Trophoblast cell (in vitro differentiated cells and primary cell): Measurements from ENCODE around the gene PCDH7.

Source experiments
- DNase-seq, 2 donors: peaks; one replicate each; pipeline ENCODE4 v3.0.0-alpha.2; 2016
- H2AFZ ChIP-seq: 2 replicates; pipeline ENCODE4 v1.6.1; 2013; ENCODE audit warnings: low read length, moderate library complexity, mild to moderate bottlenecking; ENCODE audit not compliant: insufficient read depth, poor library complexity
- H2AK5ac ChIP-seq: 2 replicates; pipeline ENCODE4 v1.6.1; 2013; ENCODE audit warnings: mild to moderate bottlenecking, low read length
- H2BK120ac ChIP-seq: 2 replicates; pipeline ENCODE4 v1.6.1; 2013; ENCODE audit warnings: low read length, mild to moderate bottlenecking, moderate library complexity; ENCODE audit not compliant: insufficient read depth, poor library complexity
- H2BK12ac ChIP-seq: 2 replicates; pipeline ENCODE4 v1.6.1; 2013; ENCODE audit warnings: mild to moderate bottlenecking, low read length, moderate library complexity
- H2BK5ac ChIP-seq: 2 replicates; pipeline ENCODE4 v1.6.1; 2013; ENCODE audit warnings: low read length, low read depth, moderate library complexity, mild to moderate bottlenecking; ENCODE audit not compliant: poor library complexity
- H3K14ac ChIP-seq: 2 replicates; pipeline ENCODE4 v1.6.1; 2013; ENCODE audit warnings: mild to moderate bottlenecking, low read length
- H3K18ac ChIP-seq: 2 replicates; pipeline ENCODE4 v1.6.1; 2013; ENCODE audit warnings: mild to moderate bottlenecking, low read length
- H3K23ac ChIP-seq: 2 replicates; pipeline ENCODE4 v1.6.1; 2013; ENCODE audit warnings: low read length
- H3K27ac ChIP-seq: 2 replicates; pipeline ENCODE4 v1.5.1; 2013; ENCODE audit warnings: low read depth, mild to moderate bottlenecking, inconsistent platforms, low read length, moderate library complexity
- H3K27me3 ChIP-seq: 2 replicates; pipeline ENCODE4 v1.6.1; 2013; ENCODE audit warnings: inconsistent platforms, mild to moderate bottlenecking, low read length, moderate library complexity; ENCODE audit not compliant: insufficient read depth
- H3K36me3 ChIP-seq, 2 experiments: 1 replicate in 1 of 2; 2 replicates in 1 of 2; pipeline ENCODE4 v1.6.1; 2013; ENCODE audit warnings: low read length in 2 of 2, mild to moderate bottlenecking in 2 of 2, moderate library complexity in 1 of 2; ENCODE audit not compliant: insufficient read depth in 2 of 2, control insufficient read depth in 1 of 2
- H3K4ac ChIP-seq: 2 replicates; pipeline ENCODE4 v1.6.1; 2013; ENCODE audit warnings: low read depth, mild to moderate bottlenecking, low read length, moderate library complexity
- H3K4me1 ChIP-seq, 2 experiments: 1 replicate in 1 of 2; 2 replicates in 1 of 2; pipeline ENCODE4 v1.6.1; 2013; ENCODE audit warnings: low read length in 2 of 2, mild to moderate bottlenecking in 2 of 2, moderate library complexity in 1 of 2; ENCODE audit not compliant: insufficient read depth in 2 of 2, control insufficient read depth in 1 of 2
- H3K4me2 ChIP-seq: 2 replicates; pipeline ENCODE4 v1.6.1; 2013; ENCODE audit warnings: inconsistent platforms, mild to moderate bottlenecking, low read length, moderate library complexity
- H3K4me3 ChIP-seq: 2 replicates; pipeline ENCODE4 v1.5.1; 2013; ENCODE audit warnings: mild to moderate bottlenecking, low read depth, low read length, inconsistent platforms
- H3K79me1 ChIP-seq: one replicate; pipeline ENCODE4 v1.6.1; 2013; ENCODE audit warnings: low read length
- H3K79me2 ChIP-seq: 2 replicates; pipeline ENCODE4 v1.6.1; 2013; ENCODE audit warnings: low read length, mild to moderate bottlenecking; ENCODE audit not compliant: control insufficient read depth, insufficient read depth, poor library complexity
- H3K9ac ChIP-seq: 2 replicates; pipeline ENCODE4 v1.6.1; 2013; ENCODE audit warnings: mild to moderate bottlenecking, low read length
- H3K9me3 ChIP-seq: 2 replicates; pipeline ENCODE4 v1.6.1; 2013; ENCODE audit warnings: low read depth, mild to moderate bottlenecking, control low read depth, inconsistent platforms, low read length; ENCODE audit not compliant: insufficient read depth
- H4K12ac ChIP-seq: 2 replicates; pipeline ENCODE4 v1.6.1; 2013; ENCODE audit warnings: low read depth, mild to moderate bottlenecking, low read length, moderate library complexity
- H4K8ac ChIP-seq: 2 replicates; pipeline ENCODE4 v1.6.1; 2013; ENCODE audit warnings: low read depth, mild to moderate bottlenecking, low read length, moderate library complexity
- H4K91ac ChIP-seq: one replicate; pipeline ENCODE4 v1.6.1; 2013; ENCODE audit warnings: low read depth, mild to moderate bottlenecking, low read length, moderate library complexity
- WGBS: extraction: QIAGEN DNeasy Blood & Tissue Kit; methylation state at CpG from one replicate; pipeline ENCODE4 v1.1.7; 2013; ENCODE audit warnings: missing lambda C conversion rate; ENCODE audit not compliant: insufficient read length, insufficient coverage; ENCODE audit errors: extremely low coverage; 5-methylcytosine and 5-hydroxymethylcytosine counted together

Gene PCDH7

DNA sequence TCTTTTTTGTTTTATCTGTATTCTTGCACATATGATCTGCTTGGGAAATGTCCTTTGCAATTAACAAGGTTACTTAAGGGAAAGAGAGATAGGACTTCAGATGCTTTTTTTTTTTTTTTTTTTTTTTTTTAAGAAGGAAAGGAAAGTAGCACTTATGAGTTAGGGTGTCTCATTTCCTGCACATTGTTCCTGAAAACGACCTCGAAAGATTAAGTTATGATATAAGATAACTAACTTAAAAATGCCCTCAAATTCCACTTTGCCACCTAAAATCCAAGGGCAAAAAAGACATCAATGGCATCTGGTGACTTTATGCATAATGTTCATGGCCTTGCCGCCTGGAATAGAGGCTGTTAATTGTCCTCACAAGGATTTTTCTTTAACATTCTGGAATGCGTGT is 44.9 kb downstream of the PCDH7 start:
- Histone ChIP-seq H2BK12ac (no peak overlapping the region), H3K4ac (no peak overlapping the region), H4K91ac (no peak overlapping the region), H3K4me3 (no peak overlapping the region), H3K9me3 (no peaks in the 10 kb centered on the region), H2BK120ac (no peak overlapping the region), H3K36me3 (no peaks in the 10 kb centered on the region), H3K27me3 (no peaks in the 10 kb centered on the region), H3K4me2 (no peak overlapping the region), H4K8ac (no peak overlapping the region), H2AFZ (no peak overlapping the region), H3K18ac (no peak overlapping the region), H4K12ac (no peak overlapping the region), H3K14ac (no peak overlapping the region), H3K79me2 (no peaks in the 10 kb centered on the region), H3K27ac (no peak overlapping the region), H3K4me1 (peaks cover 0 to 2% of the 10 kb centered on the region in 2 experiments), H3K79me1 (no peaks in the 10 kb centered on the region), H2AK5ac (no peak overlapping the region), H3K23ac (no peak overlapping the region), H3K9ac (no peak overlapping the region), H2BK5ac (no peak overlapping the region)
- WGBS = no CpG with 5 or more reads among the region's 4 CpGs
- DNase-seq = no peak

DNA sequence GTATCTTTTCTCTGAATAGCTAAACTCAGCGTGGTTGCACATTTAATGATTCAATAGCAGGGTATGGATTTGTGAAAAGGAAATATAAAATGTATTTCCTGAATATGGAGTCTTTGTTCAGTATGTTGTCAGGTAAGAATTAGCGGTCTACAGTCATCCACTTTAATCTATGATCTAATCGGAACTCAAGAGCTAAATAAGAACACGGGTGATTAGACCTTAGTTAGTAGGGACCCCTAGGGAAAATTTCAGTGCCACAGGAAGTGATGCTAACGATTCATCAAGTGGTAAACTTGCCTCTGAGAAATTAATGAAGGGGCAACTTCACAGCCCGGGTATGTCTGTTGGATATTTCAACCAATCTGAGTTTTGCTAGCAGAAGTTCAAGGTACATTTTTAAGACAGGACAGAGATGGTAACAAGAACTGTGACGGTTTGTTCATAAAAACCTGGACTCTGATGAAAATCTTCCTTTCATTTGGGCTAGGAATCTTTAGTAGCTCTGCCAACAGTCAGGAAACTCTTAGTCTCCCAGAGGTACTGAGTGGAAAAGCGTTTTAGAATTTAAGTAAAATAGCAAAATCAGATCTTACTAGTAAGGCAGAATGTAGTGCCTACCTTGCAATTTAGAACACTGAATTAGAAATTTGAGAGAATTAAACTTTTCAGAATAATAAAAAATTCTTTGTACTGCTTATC is 47.1 kb downstream of the PCDH7 start:
- Histone ChIP-seq H4K12ac (no peak overlapping the region), H3K36me3 (peaks cover 2 to 3% of the 10 kb centered on the region in 2 experiments), H3K4me1 (peaks cover 0 to 2% of the 10 kb centered on the region in 2 experiments), H3K18ac (no peak overlapping the region), H3K79me1 (no peaks in the 10 kb centered on the region), H4K91ac (no peak overlapping the region), H2BK5ac (no peak overlapping the region), H3K79me2 (no peaks in the 10 kb centered on the region), H4K8ac (no peak overlapping the region), H3K23ac (no peak overlapping the region), H2AFZ (no peak overlapping the region), H2BK12ac (no peak overlapping the region), H3K27ac (no peak overlapping the region), H2BK120ac (no peak overlapping the region), H3K4me2 (no peak overlapping the region), H3K9ac (no peak overlapping the region), H3K4ac (no peak overlapping the region), H3K14ac (no peak overlapping the region), H3K27me3 (no peaks in the 10 kb centered on the region), H3K4me3 (no peak overlapping the region), H3K9me3 (no peaks in the 10 kb centered on the region), H2AK5ac (no peak overlapping the region)
- no peak for DNase-seq
- WGBS = no CpG with 5 or more reads among the region's 8 CpGs

DNA sequence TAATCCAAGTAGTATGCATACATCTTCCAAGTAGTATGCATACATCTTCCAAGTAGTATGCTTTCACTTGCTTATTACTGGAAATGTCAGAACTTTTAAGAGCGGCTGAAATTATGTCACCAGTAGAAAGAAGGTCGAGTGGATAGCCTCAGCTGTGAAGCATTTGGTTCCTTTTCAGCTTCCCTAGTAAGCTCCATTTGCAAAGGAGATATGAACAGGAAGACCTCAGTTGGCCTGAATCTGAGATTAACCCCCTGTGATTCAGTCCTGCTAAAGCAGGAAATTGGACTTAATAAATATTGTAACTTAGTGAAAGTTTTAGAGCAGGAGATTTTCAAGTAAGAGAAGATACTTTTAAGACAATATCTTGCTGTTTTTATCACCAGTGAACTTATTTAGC is 48.1 kb downstream of the PCDH7 start:
- H4K8ac ChIP-seq = no peak overlapping the region
- H3K79me1 ChIP-seq = no peaks in the 10 kb centered on the region
- H4K12ac ChIP-seq = no peak overlapping the region
- no peak overlapping the region for H3K14ac ChIP-seq
- no peaks in the 10 kb centered on the region for H3K9me3 ChIP-seq
- no peak overlapping the region for H3K4me2 ChIP-seq
- H2BK12ac ChIP-seq = no peak overlapping the region
- H2BK5ac ChIP-seq = no peak overlapping the region
- H3K9ac ChIP-seq = no peak overlapping the region
- DNase-seq = no peak
- no peak overlapping the region for H4K91ac ChIP-seq
- H3K36me3 ChIP-seq = peaks cover 2 to 3% of the 10 kb centered on the region in 2 experiments
- no peak overlapping the region for H2AK5ac ChIP-seq
- H3K4me1 ChIP-seq = peaks cover 0 to 2% of the 10 kb centered on the region in 2 experiments
- H3K4me3 ChIP-seq = no peak overlapping the region
- H2AFZ ChIP-seq = no peak overlapping the region
- H2BK120ac ChIP-seq = no peak overlapping the region
- H3K4ac ChIP-seq = no peak overlapping the region
- no peak overlapping the region for H3K27ac ChIP-seq
- no peaks in the 10 kb centered on the region for H3K27me3 ChIP-seq
- H3K23ac ChIP-seq = no peak overlapping the region
- H3K79me2 ChIP-seq = no peaks in the 10 kb centered on the region
- H3K18ac ChIP-seq = no peak overlapping the region
- no CpG with 5 or more reads among the region's 2 CpGs for WGBS

DNA sequence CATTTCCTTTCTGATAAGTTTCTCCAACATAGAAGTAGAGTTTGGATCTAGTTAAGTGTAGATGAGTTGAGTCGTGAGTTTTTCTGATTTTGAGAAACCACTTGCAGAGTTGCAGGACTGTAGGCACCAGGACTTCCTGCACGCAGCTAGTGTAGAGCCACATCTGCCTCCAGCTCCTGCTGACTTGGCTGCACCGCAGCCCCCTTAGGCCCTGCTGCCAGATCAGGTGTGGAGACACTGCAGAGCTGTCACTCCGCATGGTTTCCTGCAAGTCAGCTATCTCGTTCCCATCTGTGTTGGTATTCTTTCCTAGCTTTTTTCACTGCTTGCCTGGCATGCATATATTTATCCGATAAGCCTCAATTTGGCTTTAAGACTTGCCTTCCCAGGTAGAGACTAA is 48.9 kb downstream of the PCDH7 start:
- Histone ChIP-seq H3K9me3 (no peaks in the 10 kb centered on the region), H3K4me1 (peaks cover 0 to 2% of the 10 kb centered on the region in 2 experiments), H3K27ac (no peak overlapping the region), H4K12ac (no peak overlapping the region), H3K79me2 (no peaks in the 10 kb centered on the region), H3K4me3 (no peak overlapping the region), H2BK120ac (no peak overlapping the region), H2AFZ (no peak overlapping the region), H3K14ac (no peak overlapping the region), H3K23ac (no peak overlapping the region), H2BK12ac (no peak overlapping the region), H3K27me3 (no peaks in the 10 kb centered on the region), H2AK5ac (no peak overlapping the region), H3K36me3 (peaks cover 2 to 3% of the 10 kb centered on the region in 2 experiments), H3K18ac (no peak overlapping the region), H4K91ac (no peak overlapping the region), H4K8ac (no peak overlapping the region), H2BK5ac (no peak overlapping the region), H3K4me2 (no peak overlapping the region), H3K79me1 (no peaks in the 10 kb centered on the region), H3K9ac (no peak overlapping the region), H3K4ac (no peak overlapping the region)
- WGBS = no CpG with 5 or more reads among the region's 6 CpGs
- no peak for DNase-seq
